ENCODE measurements around the gene SLC30A7. TPM values are rescaled to one million over a fixed set of nuclear protein-coding genes. Genes with fewer than 3 reads are reported as not detected.
"Not testable (repeated sequence)": the region's sequence is repeated elsewhere in the genome, so short reads cannot be mapped to it uniquely, and the experiment has no call there.

The SLC30A7 gene
- 9.0 TPM for polyA plus RNA-seq (2013)

- Histone ChIP-seq H3K4me3 (ENCODE audit: control insufficient read depth in 1 of 7, extremely low read depth in 1 of 7, insufficient read depth in 4 of 7, low read depth in 2 of 7, low read length in 6 of 7) (peak within 1 kb of the TSS; percentile 77 to 99 (median 94)), H3K4me1 (ENCODE audit: control extremely low read depth in 1 of 4, control insufficient read depth in 4 of 4, insufficient read depth in 4 of 4, low read length in 3 of 4) (peaks cover 3 to 43% (median 29%) of the 10 kb centered on the region in 4 experiments), H3K27me3 (replicated peaks in 2 of 5; ENCODE audit: control insufficient read depth in 4 of 5, insufficient read depth in 5 of 5, low read length in 4 of 5) (no peaks in the 10 kb centered on the region), H3K9me3 (ENCODE audit: control extremely low read depth in 1 of 5, control insufficient read depth in 4 of 5, insufficient read depth in 2 of 5, low read depth in 1 of 5, low read length in 4 of 5) (peaks cover 0 to under 1% (median 0%) of the 10 kb centered on the region in 5 experiments), H3K36me3 (ENCODE audit: control insufficient read depth in 4 of 4, insufficient read depth in 4 of 4, low read length in 3 of 4) (peaks cover 3 to 12% (median 10%) of the 10 kb centered on the region in 4 experiments), H3K27ac (ENCODE audit: insufficient read depth in 1 of 2, low read depth in 1 of 2, low read length in 2 of 2, poor library complexity in 1 of 2, severe bottlenecking in 2 of 2) (peak within 1 kb of the TSS; percentile 90 to 96)
- WGBS (ENCODE audit: insufficient coverage), result under 1% methylated on average over 41 of the region's 62 CpGs
- peak; percentile 86 to 90 (median 89) for DNase-seq
- CTCF ChIA-PET, result interaction anchor here (1.4 to 1.7 kb wide), 3 partner anchors 10 to 544 kb away, joined by 3 to 7 read pairs (median 6); partner anchors contain the start of gene CDC14A
- POLR2A ChIA-PET, result interaction anchor here (0.7 to 1.4 kb wide), 3 partner anchors 10 to 858 kb away, joined by 3 to 6 read pairs (median 4); no protein-coding TSS in a partner anchor
Measured at GRCh38 chr1:100895540-100896480, at the start of gene SLC30A7. Gene SLC30A7 (plus strand): TSS chr1:100896090. CDS start chr1:100896263, 173 bp downstream.

- WGBS (ENCODE audit: insufficient coverage), result 0% methylated on average over 1 of the region's 2 CpGs
- Histone ChIP-seq H3K4me3 (ENCODE audit: control insufficient read depth in 1 of 7, extremely low read depth in 1 of 7, insufficient read depth in 4 of 7, low read depth in 2 of 7, low read length in 6 of 7) (peak overlapping the region in 4 of 7 experiments; percentile 2 to 62 (median 47)), H3K27ac (ENCODE audit: insufficient read depth in 1 of 2, low read depth in 1 of 2, low read length in 2 of 2, poor library complexity in 1 of 2, severe bottlenecking in 2 of 2) (no peak overlapping the region), H3K4me1 (ENCODE audit: control extremely low read depth in 1 of 4, control insufficient read depth in 4 of 4, insufficient read depth in 4 of 4, low read length in 3 of 4) (peaks cover 0 to 3% (median 0%) of the 10 kb centered on the region in 4 experiments), H3K27me3 (replicated peaks in 2 of 5; ENCODE audit: control insufficient read depth in 4 of 5, insufficient read depth in 5 of 5, low read length in 4 of 5) (no peaks in the 10 kb centered on the region), H3K36me3 (ENCODE audit: control insufficient read depth in 4 of 4, insufficient read depth in 4 of 4, low read length in 3 of 4) (no peaks in the 10 kb centered on the region), H3K9me3 (ENCODE audit: control extremely low read depth in 1 of 5, control insufficient read depth in 4 of 5, insufficient read depth in 2 of 5, low read depth in 1 of 5, low read length in 4 of 5) (peaks cover 0 to 4% (median 0%) of the 10 kb centered on the region in 5 experiments)
- peak in 1 of 3 donors; percentile 5 for DNase-seq
- ChIA-PET CTCF (interaction anchor here (0.7 to 2.0 kb wide), 2 partner anchors 20 to 386 kb away, joined by 3 to 7 read pairs; no protein-coding TSS in a partner anchor), POLR2A (no interaction called here)
Measured at GRCh38 chr1:100847361-100848082, 48.4 kb upstream of the SLC30A7 start.

GRCh38 chr1:100851726-100852125, 44.2 kb upstream of the SLC30A7 start:
- H3K27me3 ChIP-seq (replicated peaks in 2 of 5; ENCODE audit: control insufficient read depth in 4 of 5, insufficient read depth in 5 of 5, low read length in 4 of 5), result no peaks in the 10 kb centered on the region
- H3K9me3 ChIP-seq (ENCODE audit: control extremely low read depth in 1 of 5, control insufficient read depth in 4 of 5, insufficient read depth in 2 of 5, low read depth in 1 of 5, low read length in 4 of 5), result no peaks in the 10 kb centered on the region
- CTCF ChIA-PET, result interaction anchor here (0.7 kb wide), 1 partner anchor 391 kb away, joined by 3 read pairs; no protein-coding TSS in a partner anchor
- no peaks in the 10 kb centered on the region for H3K36me3 ChIP-seq (ENCODE audit: control insufficient read depth in 4 of 4, insufficient read depth in 4 of 4, low read length in 3 of 4)
- DNase-seq, result no peak
- no peak overlapping the region for H3K27ac ChIP-seq (ENCODE audit: insufficient read depth in 1 of 2, low read depth in 1 of 2, low read length in 2 of 2, poor library complexity in 1 of 2, severe bottlenecking in 2 of 2)
- WGBS (ENCODE audit: insufficient coverage), result no CpG with 5 or more reads among the region's 5 CpGs
- POLR2A ChIA-PET, result no interaction called here
- no peak overlapping the region for H3K4me3 ChIP-seq (ENCODE audit: control insufficient read depth in 1 of 7, extremely low read depth in 1 of 7, insufficient read depth in 4 of 7, low read depth in 2 of 7, low read length in 6 of 7)
- peaks cover 0 to 3% (median 0%) of the 10 kb centered on the region in 4 experiments for H3K4me1 ChIP-seq (ENCODE audit: control extremely low read depth in 1 of 4, control insufficient read depth in 4 of 4, insufficient read depth in 4 of 4, low read length in 3 of 4)

- Histone ChIP-seq H3K4me3 (ENCODE audit: control insufficient read depth in 1 of 7, extremely low read depth in 1 of 7, insufficient read depth in 4 of 7, low read depth in 2 of 7, low read length in 6 of 7) (no peak overlapping the region), H3K4me1 (ENCODE audit: control extremely low read depth in 1 of 4, control insufficient read depth in 4 of 4, insufficient read depth in 4 of 4, low read length in 3 of 4) (no peaks in the 10 kb centered on the region), H3K36me3 (ENCODE audit: control insufficient read depth in 4 of 4, insufficient read depth in 4 of 4, low read length in 3 of 4) (no peaks in the 10 kb centered on the region), H3K9me3 (ENCODE audit: control extremely low read depth in 1 of 5, control insufficient read depth in 4 of 5, insufficient read depth in 2 of 5, low read depth in 1 of 5, low read length in 4 of 5) (no peaks in the 10 kb centered on the region), H3K27me3 (replicated peaks in 2 of 5; ENCODE audit: control insufficient read depth in 4 of 5, insufficient read depth in 5 of 5, low read length in 4 of 5) (no peaks in the 10 kb centered on the region), H3K27ac (ENCODE audit: insufficient read depth in 1 of 2, low read depth in 1 of 2, low read length in 2 of 2, poor library complexity in 1 of 2, severe bottlenecking in 2 of 2) (no peak overlapping the region)
- ChIA-PET POLR2A (no interaction called here), CTCF (no interaction called here)
- no peak for DNase-seq
- WGBS (ENCODE audit: insufficient coverage), result no CpG with 5 or more reads among the region's 3 CpGs
Measured at GRCh38 chr1:100852976-100853375, 42.9 kb upstream of the SLC30A7 start.

GRCh38 chr1:100855116-100855515, 40.8 kb upstream of the SLC30A7 start:
- H3K27ac ChIP-seq (ENCODE audit: insufficient read depth in 1 of 2, low read depth in 1 of 2, low read length in 2 of 2, poor library complexity in 1 of 2, severe bottlenecking in 2 of 2); H3K36me3 ChIP-seq (ENCODE audit: control insufficient read depth in 4 of 4, insufficient read depth in 4 of 4, low read length in 3 of 4); DNase-seq; H3K27me3 ChIP-seq (replicated peaks in 2 of 5; ENCODE audit: control insufficient read depth in 4 of 5, insufficient read depth in 5 of 5, low read length in 4 of 5); H3K4me3 ChIP-seq (ENCODE audit: control insufficient read depth in 1 of 7, extremely low read depth in 1 of 7, insufficient read depth in 4 of 7, low read depth in 2 of 7, low read length in 6 of 7); H3K4me1 ChIP-seq (ENCODE audit: control extremely low read depth in 1 of 4, control insufficient read depth in 4 of 4, insufficient read depth in 4 of 4, low read length in 3 of 4); H3K9me3 ChIP-seq (ENCODE audit: control extremely low read depth in 1 of 5, control insufficient read depth in 4 of 5, insufficient read depth in 2 of 5, low read depth in 1 of 5, low read length in 4 of 5); POLR2A ChIA-PET: not testable (repeated sequence)
- CTCF ChIA-PET, result interaction anchor here (1.0 kb wide), 1 partner anchor 21 kb away, joined by 3 read pairs; no protein-coding TSS in a partner anchor

- 90% methylated on average over 3 of the region's 3 CpGs for WGBS (ENCODE audit: insufficient coverage)
- Histone ChIP-seq H3K4me3 (ENCODE audit: control insufficient read depth in 1 of 7, extremely low read depth in 1 of 7, insufficient read depth in 4 of 7, low read depth in 2 of 7, low read length in 6 of 7) (no peak overlapping the region), H3K27me3 (replicated peaks in 2 of 5; ENCODE audit: control insufficient read depth in 4 of 5, insufficient read depth in 5 of 5, low read length in 4 of 5) (no peaks in the 10 kb centered on the region), H3K27ac (ENCODE audit: insufficient read depth in 1 of 2, low read depth in 1 of 2, low read length in 2 of 2, poor library complexity in 1 of 2, severe bottlenecking in 2 of 2) (no peak overlapping the region), H3K4me1 (ENCODE audit: control extremely low read depth in 1 of 4, control insufficient read depth in 4 of 4, insufficient read depth in 4 of 4, low read length in 3 of 4) (no peaks in the 10 kb centered on the region), H3K9me3 (ENCODE audit: control extremely low read depth in 1 of 5, control insufficient read depth in 4 of 5, insufficient read depth in 2 of 5, low read depth in 1 of 5, low read length in 4 of 5) (no peaks in the 10 kb centered on the region), H3K36me3 (ENCODE audit: control insufficient read depth in 4 of 4, insufficient read depth in 4 of 4, low read length in 3 of 4) (no peaks in the 10 kb centered on the region)
- POLR2A ChIA-PET, result no interaction called here
- CTCF ChIA-PET, result no interaction called here
- DNase-seq, result no peak
Measured at GRCh38 chr1:100860397-100860991, 35.4 kb upstream of the SLC30A7 start.

Data from common myeloid progenitor, CD34-positive (primary cell).